Measurements from ENCODE around the gene ST6GALNAC6. TPM values are rescaled to one million over a fixed set of nuclear protein-coding genes. Genes with fewer than 3 reads are reported as not detected.
A peak's percentile ranks its signal among the peaks of the same experiment; 100 is the strongest.

ST6GALNAC6 gene
- total and polyA plus RNA-seq, 10 of the 15 experiments (the other 5 are each of a cell fraction or from before 2014, with no cell fraction given) = 0.40 to 27.0 (median 16.8) TPM

DNA sequence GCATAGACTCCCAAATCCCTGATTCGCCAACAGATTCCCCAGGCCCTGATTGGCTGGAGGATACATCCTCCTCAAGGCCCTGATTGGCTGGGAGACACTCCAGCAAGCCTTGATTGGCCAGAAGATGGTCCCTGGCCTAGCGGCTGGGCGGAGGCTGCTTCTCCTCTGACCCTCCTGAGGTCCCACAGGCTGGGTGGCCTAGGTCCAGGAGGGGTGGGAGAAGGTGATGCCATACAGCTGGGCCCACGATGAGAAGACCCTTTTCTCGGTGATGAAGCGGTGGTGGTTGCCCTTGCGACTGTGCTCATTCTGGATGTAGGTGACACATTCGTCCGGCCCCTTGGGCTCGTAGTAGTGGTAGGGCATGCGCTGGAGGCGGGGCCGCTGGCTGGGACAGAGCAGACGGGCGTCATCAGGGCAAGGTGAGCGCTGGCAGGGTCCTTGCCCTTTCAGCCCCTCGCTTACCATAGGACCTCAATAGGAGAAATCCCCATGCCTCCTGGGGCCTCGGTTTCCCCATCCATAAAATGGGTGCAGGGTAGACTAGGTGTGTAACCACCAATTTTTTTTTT, 12.9 kb downstream of the ST6GALNAC6 start:
- H3K4me2 ChIP-seq (ENCODE audit: control insufficient read depth, insufficient read depth) = no peak overlapping the region
- TF ChIP-seq ZNF207 (IDR thresholded peaks at IDR 0.05; ENCODE audit: borderline replicate concordance) = no peak
- peak; percentile 38 for TF ChIP-seq FOS (IDR thresholded peaks at IDR 0.05; ENCODE audit: borderline replicate concordance, extremely low read depth, insufficient read length)
- TF ChIP-seq NFYB (IDR thresholded peaks at IDR 0.05; ENCODE audit: insufficient read depth, low read depth, low read length) = peak; percentile 68; the same call in 1 of the 2 replicates
- TF ChIP-seq SP1 (IDR thresholded peaks at IDR 0.05; ENCODE audit: low read depth, low read length) = peak; percentile 68
- TF ChIP-seq, protein P1, sequence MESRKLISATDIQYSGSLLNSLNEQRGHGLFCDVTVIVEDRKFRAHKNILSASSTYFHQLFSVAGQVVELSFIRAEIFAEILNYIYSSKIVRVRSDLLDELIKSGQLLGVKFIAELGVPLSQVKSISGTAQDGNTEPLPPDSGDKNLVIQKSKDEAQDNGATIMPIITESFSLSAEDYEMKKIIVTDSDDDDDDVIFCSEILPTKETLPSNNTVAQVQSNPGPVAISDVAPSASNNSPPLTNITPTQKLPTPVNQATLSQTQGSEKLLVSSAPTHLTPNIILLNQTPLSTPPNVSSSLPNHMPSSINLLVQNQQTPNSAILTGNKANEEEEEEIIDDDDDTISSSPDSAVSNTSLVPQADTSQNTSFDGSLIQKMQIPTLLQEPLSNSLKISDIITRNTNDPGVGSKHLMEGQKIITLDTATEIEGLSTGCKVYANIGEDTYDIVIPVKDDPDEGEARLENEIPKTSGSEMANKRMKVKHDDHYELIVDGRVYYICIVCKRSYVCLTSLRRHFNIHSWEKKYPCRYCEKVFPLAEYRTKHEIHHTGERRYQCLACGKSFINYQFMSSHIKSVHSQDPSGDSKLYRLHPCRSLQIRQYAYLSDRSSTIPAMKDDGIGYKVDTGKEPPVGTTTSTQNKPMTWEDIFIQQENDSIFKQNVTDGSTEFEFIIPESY (IDR thresholded peaks at IDR 0.05) = peak; percentile 47; the same call in 1 of the 2 replicates
- no peaks in the 10 kb centered on the region for H3K27me3 ChIP-seq (replicated peaks in 1 of 2; ENCODE audit: control insufficient read depth in 2 of 2, insufficient read depth in 2 of 2, low read length in 1 of 2)
- SMC1A ChIA-PET (ENCODE audit: uncharacterized antibody, unreplicated experiment) = no interaction called here
- no peak overlapping the region for H2AFZ ChIP-seq (ENCODE audit: control insufficient read depth, low read depth, low read length)
- ATAC-seq (no peak), FAIRE-seq (no peak), DNase-seq (ENCODE audit: low read depth, low spot score) (no peak)
- in situ Hi-C loops (cut with MboI) = no loop called here
- H3K27ac ChIP-seq (ENCODE audit: control insufficient read depth, insufficient read depth) = no peak overlapping the region
- H3K9ac ChIP-seq (ENCODE audit: control insufficient read depth, insufficient read depth, low read length) = no peak overlapping the region
- H4K20me1 ChIP-seq (ENCODE audit: control insufficient read depth, insufficient read depth) = no peaks in the 10 kb centered on the region
- peaks cover 4 to 9% of the 10 kb centered on the region in 2 experiments; a peak in 3 of 4 replicates for H3K36me3 ChIP-seq (ENCODE audit: control insufficient read depth in 2 of 2, insufficient read depth in 2 of 2, low read length in 1 of 2)
- no peak overlapping the region for H3K4me3 ChIP-seq
- H3K4me1 ChIP-seq (ENCODE audit: control insufficient read depth, insufficient read depth, low read length) = no peaks in the 10 kb centered on the region; the same call in 1 of the 2 replicates
- no peaks in the 10 kb centered on the region for H3K9me3 ChIP-seq (replicated peaks; ENCODE audit: control insufficient read depth, insufficient read depth, low read length)
- BruUV-seq (replicated peaks) = no TSS peak
- 95% methylated on average over 18 of the region's 18 CpGs for WGBS (ENCODE audit: insufficient coverage, insufficient replicate concordance, low lambda C conversion rate, missing lambda C conversion rate)
- RAD21 ChIA-PET (ENCODE audit: unreplicated experiment) = interaction anchor here (1.5 kb wide), 1 partner anchor 152 kb away, joined by 3 read pairs; the partner anchor contains the start of gene TOR2A
- no peaks in the 10 kb centered on the region for H3K79me2 ChIP-seq (ENCODE audit: control insufficient read depth, insufficient read depth, low read length)
- intact Hi-C loops (cut with micrococcal nuclease; ENCODE audit: unreplicated experiment) = no loop called here
- CTCF ChIA-PET = interaction anchor here (1.3 to 1.6 kb wide), 2 partner anchors 56 to 152 kb away, joined by 4 to 5 read pairs; partner anchors contain the start of gene TOR2A
- POLR2A ChIA-PET = interaction anchor here (0.6 to 0.9 kb wide), 4 partner anchors 8 to 160 kb away, joined by 3 to 4 read pairs (median 3); no protein-coding TSS in a partner anchor

All from GM12878 (cell line).